MM.1S (cell line): ENCODE results near the gene ZBED5.

Experiments
- CTCF ChIP-seq: fragments of 300-600 bp; sonication (generic); IDR thresholded peaks from 2 replicates; pipeline ENCODE4 v1.5.1; 2016; ENCODE audit warnings: antibody characterized with exemption, low read length, mixed read lengths
- EZH2 ChIP-seq: fragments of 300-600 bp; sonication (generic); optimal IDR thresholded peaks from 2 replicates; pipeline ENCODE3; 2017; ENCODE audit warnings: low read depth, mild to moderate bottlenecking, antibody characterized with exemption, low read length, mixed read lengths
- EZH2phosphoT487 ChIP-seq: fragments of 300-600 bp; sonication (generic); IDR thresholded peaks from 2 replicates; pipeline ENCODE4 v1.6.1; 2018; ENCODE audit warnings: antibody characterized with exemption, low read length

- TF ChIP-seq CTCF = no peak
- TF ChIP-seq EZH2 = no peak
- no peak for TF ChIP-seq EZH2phosphoT487
These were observed 19.0 kb downstream of the ZBED5 start for GRCh38 chr11:10838881-10839280.
